Subcutaneous adipose tissue (tissue), 4 donors: ENCODE measurements around the gene FBXO3. TPM values are rescaled to one million over a fixed set of nuclear protein-coding genes. Genes with fewer than 3 reads are reported as not detected.

ENCODE experiments used
- total RNA-seq, 4 donors: library from RNA; depleted of rRNA; stranded (reverse); fragments of >200 nt; gene quantifications; one replicate each; pipeline ENCODE4 v1.1.0, GENCODE V29; 2016
- TF ChIP-seq, protein P1 (sequence below): fragments of 450-650 bp; IDR thresholded peaks from one replicate; pipeline ENCODE4 v1.5.1; 2016; ENCODE audit warnings: low read depth, mild to moderate bottlenecking, control low read depth, antibody characterized with exemption, moderate library complexity

The FBXO3 gene
- total RNA-seq, 4 donors from 2014 or later = 28.8 to 38.5 (median 33.9) TPM

DNA sequence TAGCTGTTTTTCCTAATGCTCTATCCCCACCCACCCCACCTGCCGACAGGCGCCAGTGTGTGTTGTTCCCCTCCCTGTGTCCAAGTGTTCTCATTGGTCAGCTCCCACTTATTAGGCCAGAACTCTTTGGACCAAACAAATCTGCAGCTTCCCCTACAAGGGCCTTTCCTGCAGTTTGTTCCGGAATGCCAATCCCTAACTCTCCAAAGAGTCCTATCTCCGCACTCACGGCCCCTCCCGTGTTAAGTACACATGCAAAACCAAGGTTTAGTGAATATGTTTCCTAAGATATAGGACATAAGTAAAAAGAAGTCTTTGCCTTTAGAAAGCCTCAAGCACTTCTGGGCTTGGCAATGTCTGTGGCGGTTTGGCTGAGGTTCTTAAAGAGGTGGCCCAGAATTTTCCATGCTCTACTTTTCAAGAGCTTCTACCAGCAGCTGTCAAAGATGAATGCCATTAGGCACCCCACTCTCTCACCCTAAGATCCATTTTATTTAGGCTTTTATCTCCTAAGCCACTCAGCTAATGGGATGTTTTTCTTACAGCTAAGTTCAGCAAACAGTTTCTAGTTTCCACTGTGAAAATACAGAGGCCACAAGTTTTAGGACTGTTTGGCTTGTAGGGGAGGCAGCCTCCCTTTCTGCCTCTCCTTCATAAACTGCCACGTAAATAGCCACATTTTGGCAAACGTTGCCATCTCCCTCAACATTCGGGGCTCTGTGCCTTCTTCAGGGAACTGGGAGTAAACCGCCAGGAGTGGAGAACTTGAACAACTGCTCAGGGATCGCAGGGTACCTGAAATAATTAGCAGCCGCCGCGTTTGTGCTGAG is 39.7 kb downstream of the FBXO3 start:
- TF ChIP-seq, protein P1, sequence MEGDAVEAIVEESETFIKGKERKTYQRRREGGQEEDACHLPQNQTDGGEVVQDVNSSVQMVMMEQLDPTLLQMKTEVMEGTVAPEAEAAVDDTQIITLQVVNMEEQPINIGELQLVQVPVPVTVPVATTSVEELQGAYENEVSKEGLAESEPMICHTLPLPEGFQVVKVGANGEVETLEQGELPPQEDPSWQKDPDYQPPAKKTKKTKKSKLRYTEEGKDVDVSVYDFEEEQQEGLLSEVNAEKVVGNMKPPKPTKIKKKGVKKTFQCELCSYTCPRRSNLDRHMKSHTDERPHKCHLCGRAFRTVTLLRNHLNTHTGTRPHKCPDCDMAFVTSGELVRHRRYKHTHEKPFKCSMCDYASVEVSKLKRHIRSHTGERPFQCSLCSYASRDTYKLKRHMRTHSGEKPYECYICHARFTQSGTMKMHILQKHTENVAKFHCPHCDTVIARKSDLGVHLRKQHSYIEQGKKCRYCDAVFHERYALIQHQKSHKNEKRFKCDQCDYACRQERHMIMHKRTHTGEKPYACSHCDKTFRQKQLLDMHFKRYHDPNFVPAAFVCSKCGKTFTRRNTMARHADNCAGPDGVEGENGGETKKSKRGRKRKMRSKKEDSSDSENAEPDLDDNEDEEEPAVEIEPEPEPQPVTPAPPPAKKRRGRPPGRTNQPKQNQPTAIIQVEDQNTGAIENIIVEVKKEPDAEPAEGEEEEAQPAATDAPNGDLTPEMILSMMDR = no peak

DNA sequence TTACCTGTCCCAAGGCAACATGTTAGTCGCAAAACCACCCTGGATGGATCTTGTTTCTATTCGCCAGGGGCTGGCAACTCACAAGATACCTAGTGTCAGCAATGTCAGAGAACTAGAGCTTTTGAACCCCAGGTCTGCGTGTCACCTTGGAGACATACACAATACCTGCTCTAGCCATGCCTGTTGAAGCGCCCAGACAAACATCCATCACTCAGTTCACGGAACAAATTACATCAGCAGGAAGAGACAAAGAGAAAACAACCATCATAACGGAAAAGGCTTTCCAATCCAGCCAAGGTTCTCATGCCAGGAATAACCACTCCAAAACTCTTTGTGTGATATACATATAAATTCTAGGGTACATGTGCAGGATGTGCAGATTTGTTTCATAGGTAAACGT is 40.3 kb downstream of the FBXO3 start:
- TF ChIP-seq, protein P1 = no peak

DNA sequence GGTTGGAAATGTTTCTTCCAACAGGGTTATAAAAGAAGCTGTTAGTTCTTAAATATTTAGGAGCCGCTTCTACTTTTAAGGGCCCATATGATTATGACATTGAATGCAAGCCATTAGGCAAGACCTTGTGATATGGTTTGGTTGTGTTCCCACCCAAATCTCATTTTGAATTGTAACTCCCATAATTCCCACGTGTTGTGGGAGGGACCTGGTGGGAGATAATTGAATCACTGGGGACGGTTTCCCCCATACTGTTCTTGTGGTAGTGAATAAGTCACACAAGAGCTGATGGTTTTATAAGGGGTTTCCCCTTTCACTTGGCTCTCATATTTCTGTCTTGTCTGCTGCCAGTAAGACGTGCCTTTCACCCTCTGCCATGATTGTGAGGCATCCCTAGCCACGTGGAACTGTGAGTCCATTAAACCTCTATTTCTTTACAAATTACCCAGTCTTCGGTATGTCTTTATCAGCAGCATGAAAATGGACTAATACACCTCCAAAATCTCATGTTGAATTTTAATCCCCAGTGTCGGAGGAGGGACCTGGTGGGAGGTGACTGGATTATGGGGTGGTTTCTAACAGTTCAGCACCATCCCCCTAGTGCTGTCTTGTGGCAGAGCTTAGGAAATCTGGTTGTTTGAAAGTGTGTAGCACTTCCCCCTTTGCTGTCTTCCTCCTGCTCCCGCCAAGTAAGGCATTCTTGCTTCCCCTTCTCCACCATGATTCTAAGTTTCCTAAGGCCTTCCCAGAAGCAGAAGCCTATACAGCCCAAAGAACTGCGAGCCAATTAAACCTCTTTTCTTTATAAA is 42.4 kb downstream of the FBXO3 start:
- TF ChIP-seq, protein P1 = no peak

DNA sequence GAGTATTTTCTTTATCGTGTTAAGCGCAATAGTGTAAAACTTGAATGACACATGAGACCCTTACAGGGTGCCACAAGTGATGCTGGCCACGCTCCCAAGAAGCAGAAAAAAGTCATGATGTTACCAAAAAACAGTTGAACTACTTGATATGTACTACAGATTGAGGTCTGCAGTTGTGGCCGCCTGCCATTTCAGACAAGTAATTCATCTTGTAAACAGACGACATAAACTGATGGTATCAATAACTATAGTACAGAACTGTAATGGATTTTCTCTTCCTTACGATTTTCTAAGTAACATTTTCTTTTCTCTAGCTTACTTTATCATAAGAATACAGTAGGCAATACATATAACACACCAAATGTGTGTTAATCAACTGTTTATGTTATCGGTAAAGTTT is 43.6 kb downstream of the FBXO3 start:
- TF ChIP-seq, protein P1 = no peak

DNA sequence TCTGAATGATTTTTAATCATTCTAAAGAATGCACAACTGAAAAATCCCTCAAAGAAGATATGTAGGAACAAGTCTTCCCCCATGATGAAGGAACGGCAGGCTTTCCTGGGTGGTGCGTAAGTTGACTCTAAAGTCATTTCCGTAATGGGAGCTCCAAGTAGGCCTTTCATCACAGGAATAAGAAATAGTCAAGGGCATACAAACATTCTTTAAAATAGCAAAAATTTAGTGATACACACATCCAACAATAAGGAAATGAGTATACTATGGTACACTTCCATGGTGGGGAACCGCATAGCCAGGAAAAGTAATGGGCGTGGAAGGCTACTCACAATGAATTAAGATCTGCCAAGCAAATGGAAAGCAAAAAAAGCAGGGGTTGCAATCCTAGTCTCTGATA is 48.8 kb downstream of the FBXO3 start:
- TF ChIP-seq, protein P1 = no peak

DNA sequence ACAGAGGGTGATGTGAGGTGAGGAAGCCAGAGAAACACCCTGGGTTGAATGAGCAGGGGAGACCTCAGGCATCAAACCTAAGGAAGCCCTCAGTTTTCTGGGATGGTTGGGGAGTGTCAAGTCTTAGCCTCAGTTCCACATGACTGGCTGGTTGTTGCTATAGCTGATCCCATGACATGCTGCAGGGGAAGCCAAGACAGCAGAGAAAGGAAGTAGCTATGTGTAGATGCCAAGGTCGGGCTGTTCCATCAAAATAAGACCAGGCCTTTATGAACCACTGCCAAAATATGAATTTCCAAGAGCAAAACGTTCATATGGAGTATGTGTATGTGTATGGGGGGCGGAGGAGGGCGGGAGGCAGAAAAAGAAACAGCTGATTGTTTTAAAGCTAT is 49.7 kb downstream of the FBXO3 start:
- TF ChIP-seq, protein P1 = no peak

DNA sequence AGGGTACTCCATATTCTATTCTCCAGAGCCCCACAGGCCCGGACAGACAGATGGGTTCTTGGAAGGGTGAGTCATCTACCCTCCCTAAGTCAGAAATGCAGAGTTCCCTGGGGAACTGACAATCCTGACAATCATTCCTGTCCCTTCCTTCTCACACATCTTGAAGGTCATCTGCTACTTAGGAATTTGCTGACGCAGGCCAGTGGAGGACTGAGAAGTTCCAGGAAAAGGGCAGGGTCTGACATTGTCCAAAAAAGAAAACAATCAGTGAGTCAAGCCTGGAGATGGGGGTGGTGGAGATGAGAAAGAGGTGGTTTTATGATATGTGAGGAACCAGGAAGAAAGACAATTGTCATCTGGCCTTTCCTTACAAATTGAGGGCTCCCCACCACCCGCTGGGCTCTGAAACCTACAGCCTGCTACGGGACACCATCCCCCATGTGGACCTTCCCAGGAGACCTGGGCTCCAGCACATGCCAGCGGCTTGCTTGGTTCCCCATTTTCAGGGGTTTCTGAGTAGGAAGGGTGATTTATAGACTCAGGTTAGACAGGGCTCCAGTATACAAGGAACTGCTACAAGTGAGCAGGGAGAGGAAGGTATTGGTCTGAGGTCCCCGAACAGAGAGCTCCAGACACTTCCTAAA is 51.0 kb downstream of the FBXO3 start:
- TF ChIP-seq, protein P1 = no peak
